Stimulated activated CD8-positive, alpha-beta memory T cell treated with anti-CD3 and anti-CD28 coated beads, Interleukin-12 subunit alpha, Interleukin-12 subunit beta, amount 100 ng/mL, for 1 hour (primary cell): ENCODE results near the gene FUT3.
A peak's percentile ranks its signal among the peaks of the same experiment; 100 is the strongest.
"Not testable (repeated sequence)": the region's sequence is repeated elsewhere in the genome, so short reads cannot be mapped to it uniquely, and the experiment has no call there.

Experiments
- DNase-seq: peaks from one replicate; pipeline ENCODE4 v3.0.0-alpha.2; 2020; ENCODE audit warnings: low read depth

Gene FUT3

DNA sequence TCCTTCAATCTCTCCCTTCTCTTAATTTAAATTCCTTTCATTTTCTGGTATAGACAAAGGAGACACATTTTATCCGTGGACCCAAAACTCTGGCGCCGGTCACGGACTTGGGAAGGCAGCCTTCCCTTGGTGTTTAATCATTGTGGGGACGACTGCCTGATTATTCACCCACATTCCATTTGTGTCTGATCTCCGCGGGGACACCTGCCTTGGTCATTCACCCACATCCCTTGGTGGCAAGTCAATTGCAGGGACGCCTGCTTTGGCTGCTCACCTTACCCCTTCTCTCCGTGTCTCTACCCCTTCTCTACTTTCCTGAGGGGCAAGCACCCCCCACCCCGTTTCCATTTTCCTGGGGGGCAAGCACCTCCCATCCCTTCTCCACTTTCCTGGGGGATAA is 3.4 kb downstream of the FUT3 start:
- DNase-seq: not testable (repeated sequence)

GRCh38 chr19:5844456-5845433 is 6.5 kb downstream of the FUT3 start:
- DNase-seq: no peak

DNA sequence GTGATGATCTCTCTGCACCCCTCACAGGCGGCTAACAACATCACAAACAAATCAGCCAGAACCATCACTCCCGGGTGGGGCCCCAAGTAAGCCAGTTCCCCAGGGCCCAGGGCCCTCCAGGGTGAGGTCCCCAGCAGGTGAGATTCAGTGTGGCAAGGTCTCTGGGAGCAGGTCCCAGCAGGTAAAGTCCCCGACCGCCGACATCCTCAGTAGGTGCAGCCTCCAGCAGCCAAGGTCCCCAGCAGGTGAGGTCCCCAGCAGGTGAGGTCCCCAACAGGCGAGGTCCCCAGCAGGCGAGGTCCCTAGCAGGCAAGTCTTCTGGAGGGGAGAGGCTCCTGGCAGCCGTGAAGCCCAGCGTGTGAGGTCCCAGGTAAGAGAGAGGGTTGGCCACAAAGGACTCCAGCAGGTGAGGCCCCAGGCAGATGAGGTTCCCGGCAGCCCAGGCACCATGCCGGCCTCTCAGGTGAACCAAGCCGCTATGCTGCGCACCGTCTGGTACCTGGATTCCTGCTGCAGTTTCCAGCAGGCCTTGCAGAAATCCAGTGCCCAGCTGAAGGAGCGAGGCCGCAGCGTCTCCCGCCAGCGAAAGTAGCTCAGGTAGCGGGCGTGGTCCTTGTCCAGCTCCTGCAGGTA is 7.8 kb downstream of the FUT3 start:
- DNase-seq: no peak

DNA sequence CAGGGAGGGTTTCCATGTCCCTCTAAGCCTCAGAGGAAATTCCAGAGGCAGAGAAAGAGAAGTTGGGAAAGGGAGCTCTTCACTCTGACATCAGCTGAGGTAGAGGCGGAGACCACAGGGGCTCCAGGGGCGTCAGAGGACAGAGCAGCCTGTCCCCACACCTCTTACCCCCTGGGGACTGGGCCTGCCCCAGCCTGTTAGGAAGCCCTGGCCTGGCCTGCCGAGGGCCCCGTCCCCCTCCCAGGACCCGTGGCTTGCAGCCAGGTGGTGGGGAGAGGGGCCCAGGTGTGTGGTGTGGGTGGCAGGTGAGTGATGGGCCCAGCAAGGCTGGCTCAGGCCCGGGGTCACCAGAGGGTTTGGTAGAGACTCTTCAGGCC is 9.5 kb downstream of the FUT3 start:
- not testable (repeated sequence) for DNase-seq

DNA sequence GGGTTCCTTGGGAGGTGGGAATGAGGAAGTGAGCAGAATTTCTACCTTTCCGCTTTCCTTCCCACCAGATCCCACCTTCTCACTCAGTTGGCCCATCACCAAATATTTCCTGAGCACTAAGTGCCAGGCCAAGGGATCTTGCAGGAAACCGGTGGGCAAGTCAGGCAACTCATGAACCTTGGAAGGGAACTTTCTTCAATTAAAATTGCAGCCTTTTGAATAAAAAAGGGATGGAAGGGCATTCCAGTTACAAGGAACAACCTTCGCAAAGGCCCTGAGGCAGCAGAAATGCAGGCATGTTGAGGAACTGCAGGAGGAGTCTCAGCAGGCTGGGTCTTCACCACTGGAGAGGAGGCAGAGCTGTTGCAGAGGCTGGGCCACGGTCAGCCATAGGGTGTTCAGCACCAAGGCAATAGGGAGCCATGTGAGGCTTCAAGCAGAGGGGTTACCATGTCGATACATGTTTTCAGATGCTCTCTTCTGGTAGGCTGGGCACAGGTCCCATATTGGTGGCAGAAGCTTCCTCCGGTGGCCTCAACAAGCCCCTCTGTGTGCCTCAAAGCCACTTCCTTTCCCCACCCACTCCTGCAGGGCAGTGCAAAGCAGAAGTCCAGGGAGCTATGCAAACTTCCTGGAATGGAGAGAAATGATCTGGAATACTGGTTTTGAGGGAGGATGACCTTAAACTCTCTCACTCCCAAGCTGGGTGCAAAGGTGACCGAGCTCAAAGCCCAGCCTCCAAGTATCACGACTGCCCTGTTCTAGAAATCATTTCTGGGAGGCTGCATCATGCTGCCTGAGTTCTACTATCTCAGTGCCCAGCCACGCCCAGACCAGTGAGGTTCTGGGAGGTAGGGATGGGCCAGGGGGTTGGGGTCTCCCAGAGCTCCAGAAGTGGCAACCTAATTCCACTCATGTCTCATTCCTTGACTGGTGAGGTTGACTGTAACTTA is 11.9 kb downstream of the FUT3 start, which contains the start of gene FUT6:
FUT6 (minus strand) TSS at position 638 of the 953 bp plus-strand sequence. CDS start 7,135 bp downstream, outside the sequence.
- no peak for DNase-seq

- DNase-seq: no peak
Measured at GRCh38 chr19:5838353-5839064, 12.7 kb downstream of the FUT3 start.

GRCh38 chr19:5837761-5838352 is 13.4 kb downstream of the FUT3 start:
- no peak for DNase-seq

DNA sequence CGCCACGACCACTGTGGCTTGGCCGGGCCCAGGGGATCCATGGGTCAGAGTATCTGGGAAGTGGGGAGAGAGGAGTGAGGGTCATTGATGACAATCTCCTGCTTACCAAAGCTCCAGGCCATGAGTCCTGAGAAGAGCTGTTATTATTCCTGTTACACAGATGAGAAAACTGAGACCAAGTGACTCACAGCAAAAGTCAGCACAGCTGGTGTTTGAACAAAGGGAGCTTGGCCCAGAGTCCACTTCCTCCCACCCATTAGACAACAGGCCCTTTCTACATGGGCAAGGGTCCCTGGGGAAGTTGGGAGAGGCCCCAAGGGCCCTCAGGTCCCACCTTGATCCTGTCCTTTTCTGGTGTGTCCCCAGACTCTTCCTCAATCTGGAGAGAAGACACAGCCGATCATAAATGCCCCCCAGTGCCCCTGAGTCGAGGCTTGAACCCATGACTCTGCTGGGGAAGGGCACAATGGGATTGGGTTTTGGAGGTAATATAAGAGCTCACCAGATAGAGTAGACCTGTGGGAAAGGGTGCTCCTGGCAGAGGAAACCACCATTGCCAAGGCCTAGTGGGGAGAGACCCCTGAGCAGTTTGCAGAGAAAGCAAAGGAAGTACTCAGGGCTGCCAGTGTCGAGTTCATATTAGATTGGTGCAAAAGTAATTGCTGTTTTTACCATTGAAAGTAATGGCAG is 18.6 kb downstream of the FUT3 start:
- no peak for DNase-seq

- DNase-seq: no peak
Measured at GRCh38 chr19:5832061-5832460, 19.2 kb downstream of the FUT3 start.

DNA sequence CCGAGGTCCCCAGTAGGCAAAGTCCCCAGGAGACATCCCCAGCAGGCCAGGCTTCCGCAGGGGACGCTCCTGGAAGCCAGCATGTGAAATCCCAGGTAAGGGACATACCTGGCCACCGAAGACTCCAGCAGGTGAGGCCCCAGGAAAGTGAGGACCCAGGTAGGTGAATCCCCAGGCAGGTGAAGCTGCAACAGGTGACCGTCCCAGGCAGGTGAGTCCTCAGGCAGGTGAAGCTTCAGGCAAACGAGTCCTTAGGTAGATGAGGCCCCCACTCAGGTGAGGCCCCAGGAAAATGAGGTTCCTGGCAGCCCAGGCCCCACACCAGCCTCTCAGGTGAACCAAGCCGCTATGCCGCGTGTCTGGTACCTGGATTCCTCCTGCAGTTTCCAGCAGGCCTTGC is 20.1 kb downstream of the FUT3 start:
- DNase-seq: no peak

DNA sequence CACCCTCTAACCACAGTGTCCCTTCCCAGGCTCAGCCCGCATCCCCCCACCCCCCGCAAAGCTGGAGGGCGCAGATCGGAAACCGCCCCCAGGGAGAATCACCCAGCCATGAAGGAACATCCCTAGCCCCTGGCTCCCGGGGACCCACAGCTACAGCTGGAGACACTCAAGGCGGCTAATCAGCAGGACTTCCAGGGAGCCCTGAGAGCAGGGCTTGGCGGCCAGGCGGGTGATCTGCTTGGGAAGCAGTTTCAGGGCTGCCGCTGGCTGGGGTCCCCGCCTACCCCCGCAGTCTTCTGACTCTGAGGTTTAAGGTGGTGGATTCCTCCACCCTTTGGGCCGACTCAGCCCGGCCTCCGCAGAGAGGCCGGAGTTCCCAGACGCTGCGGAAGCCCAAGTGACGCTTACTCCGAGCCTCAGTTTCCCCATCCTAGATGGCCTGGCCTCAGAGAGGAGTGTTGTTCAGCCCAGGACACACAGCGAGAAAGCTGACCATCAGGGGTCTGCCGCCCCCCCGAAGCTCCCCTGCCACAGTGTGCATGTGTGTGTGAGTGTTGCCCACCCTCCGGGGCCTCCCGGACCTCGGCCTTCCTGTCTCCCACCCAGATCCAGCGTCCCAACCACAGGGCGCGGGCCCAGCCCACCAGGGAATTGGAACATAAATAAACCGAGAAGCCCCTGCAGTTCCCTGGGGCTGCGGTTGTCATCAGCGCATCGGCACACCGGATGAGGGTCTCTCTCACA is 21.5 kb downstream of the FUT3 start:
- DNase-seq: no peak

- no peak for DNase-seq
Measured at GRCh38 chr19:5828661-5829566, 22.3 kb downstream of the FUT3 start.

GRCh38 chr19:5827891-5828660 is 23.2 kb downstream of the FUT3 start:
- DNase-seq: peak; percentile 84

- DNase-seq: no peak
Measured at GRCh38 chr19:5827342-5827890, 23.8 kb downstream of the FUT3 start.

GRCh38 chr19:5826531-5827341 is 24.5 kb downstream of the FUT3 start:
- no peak for DNase-seq

DNA sequence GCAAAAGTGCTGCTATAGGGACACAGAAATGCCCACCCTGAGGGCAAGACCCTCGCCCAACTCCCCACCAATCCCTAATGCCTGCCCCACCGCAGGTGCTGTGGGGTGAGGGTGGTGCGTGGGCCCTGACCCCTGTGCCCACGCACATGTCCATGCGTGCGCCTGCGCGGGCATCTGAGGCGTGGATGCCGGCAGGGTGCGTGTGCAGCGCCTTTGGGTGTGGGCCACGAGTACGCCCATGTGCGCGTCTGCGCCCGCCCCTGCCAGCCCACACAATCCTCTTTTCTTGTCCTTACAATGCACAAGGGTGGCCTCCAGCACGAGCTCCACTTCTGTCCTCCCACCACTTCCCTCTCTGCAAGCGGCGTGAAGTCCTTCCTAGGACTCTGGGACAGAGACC is 26.1 kb downstream of the FUT3 start:
- DNase-seq: no peak

GRCh38 chr19:5824751-5825150 is 26.5 kb downstream of the FUT3 start:
- DNase-seq: no peak
